NCI-H2081 (cell line): ENCODE measurements around the gene RAB40B.
A peak's percentile ranks its signal among the peaks of the same experiment; 100 is the strongest.

ENCODE experiments used
- DNase-seq, 2 experiments: peaks; one replicate each; lab custom pipeline; 2025; lab: John Stamatoyannopoulos, UW

The RAB40B gene

DNA sequence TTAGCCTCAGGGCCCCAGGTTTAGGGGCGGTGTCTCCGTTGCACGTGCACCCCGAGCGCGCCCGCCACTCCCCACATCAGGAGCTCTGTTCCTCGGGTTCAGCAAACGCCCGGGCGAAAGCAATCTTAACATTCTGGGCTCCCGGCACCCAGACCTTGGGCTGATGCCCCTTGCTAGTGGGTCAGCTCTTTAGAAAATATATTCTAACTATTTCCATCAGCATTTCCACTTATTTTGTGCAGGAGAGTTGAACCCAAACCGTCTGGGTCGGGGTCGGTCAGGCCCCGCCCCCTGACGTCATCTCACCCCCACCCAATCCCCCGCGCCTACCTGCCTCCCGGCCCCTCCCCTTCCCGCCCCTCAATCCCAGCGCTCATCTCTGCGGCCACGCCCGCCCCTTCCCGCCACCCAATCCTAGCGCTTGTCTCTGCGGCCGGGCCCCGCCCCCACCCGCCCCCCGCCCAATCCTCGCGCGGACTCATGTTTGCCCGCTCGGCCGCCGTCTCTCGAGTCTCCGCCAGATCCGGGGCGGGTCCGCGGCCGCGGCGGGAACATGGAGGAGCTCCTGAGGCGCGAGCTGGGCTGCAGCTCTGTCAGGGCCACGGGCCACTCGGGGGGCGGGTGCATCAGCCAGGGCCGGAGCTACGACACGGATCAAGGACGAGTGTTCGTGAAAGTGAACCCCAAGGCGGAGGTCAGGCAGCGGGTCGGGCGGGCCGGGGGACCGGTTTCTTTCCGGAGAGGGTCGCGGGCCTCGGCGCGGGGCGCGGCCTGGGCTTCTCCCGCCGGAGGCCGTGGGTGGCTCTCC, 17.9 kb upstream of the RAB40B start, which contains the start of gene FN3KRP:
Gene FN3KRP (plus strand): TSS at position 504 of the 808 bp plus-strand sequence. CDS start 50 bp downstream, at position 554.
- peak; percentile 96 to 98 for DNase-seq

GRCh38 chr17:82713071-82713723, 14.7 kb upstream of the RAB40B start:
- no peak for DNase-seq

GRCh38 chr17:82710499-82711232, 12.2 kb upstream of the RAB40B start:
- no peak for DNase-seq

DNA sequence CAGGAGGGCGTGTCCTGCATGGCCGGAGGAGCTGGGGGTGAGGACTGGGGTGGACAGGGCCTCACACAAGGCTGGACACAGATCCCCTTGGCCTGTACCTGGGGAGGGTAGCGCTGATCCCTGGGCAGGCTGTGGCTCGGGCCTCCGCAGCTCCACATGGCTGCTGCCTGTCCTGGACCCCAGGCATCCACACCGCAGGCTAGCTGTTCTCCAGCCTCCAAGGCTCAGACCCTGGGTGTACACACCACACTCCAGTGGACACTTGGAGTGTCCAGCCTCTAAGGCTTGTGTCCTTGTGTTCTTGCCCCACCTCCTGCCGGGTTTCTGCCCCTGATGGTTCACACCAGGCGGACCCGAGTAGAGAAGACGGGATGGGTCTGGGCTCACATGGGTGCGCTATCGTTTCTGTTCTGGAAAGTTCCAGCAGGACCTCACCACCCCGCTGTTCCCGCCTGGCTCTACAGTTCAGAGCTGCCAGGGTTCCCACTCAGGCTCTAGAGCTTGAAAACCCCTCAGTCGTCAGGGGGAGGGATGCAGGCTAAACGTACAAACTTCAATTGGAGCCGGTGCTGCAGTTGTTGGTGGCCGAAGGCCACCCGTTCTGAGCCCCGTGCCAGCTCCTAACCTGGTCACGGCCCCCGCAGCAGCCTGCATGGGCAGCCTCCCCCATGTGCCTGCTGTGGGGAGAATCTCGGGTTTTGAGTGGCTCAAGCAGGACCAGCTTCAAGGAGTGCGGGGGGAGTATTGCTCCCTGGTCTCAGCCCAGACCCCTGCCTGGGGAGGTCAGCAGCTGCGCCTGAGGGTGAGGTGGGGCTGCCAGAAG, 11.4 kb upstream of the RAB40B start:
- no peak for DNase-seq

- DNase-seq, result no peak
These were observed 10.7 kb upstream of the RAB40B start for GRCh38 chr17:82709024-82709675.

DNA sequence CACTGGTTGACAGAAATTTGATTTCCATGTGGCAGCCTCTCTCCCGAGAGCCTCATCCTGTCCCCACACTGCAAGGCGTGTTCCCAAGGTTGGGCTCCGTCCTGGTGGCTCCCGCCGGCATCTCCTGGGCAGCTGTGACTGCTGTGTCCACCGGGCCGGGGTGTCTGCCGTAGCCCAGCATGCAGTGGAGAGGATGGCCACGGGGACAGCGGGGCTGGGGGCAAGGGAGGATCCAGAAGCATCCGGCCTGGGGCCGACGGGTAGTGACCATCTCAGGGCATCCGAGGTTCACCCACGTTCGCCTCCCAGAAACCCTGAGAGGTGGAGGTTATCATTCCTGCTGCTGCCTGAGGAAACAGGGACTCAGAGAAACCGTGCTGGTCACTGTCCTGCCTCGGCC, 7.3 kb upstream of the RAB40B start:
- no peak for DNase-seq

DNA sequence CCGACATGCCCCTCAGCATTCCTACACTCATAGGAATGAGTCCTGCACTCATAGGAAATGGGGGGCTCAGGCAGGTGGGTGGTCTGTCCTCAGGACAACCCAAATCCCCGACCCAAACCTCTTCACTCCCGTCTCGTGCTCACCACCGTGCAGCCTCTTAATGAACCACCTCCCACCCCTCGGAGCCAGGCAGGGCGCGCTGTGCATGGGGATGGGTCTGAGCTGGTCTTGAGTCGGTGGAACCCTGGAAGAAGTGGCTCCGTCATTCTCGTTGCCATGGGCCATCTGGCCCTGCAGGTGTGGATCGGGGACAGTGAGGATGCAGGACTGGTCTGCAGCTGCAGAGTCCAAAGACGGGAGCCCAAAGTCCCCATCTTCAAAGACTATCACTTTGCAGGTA, 6.4 kb upstream of the RAB40B start:
- no peak for DNase-seq

GRCh38 chr17:82703935-82704865, 5.7 kb upstream of the RAB40B start:
- DNase-seq, result no peak

DNA sequence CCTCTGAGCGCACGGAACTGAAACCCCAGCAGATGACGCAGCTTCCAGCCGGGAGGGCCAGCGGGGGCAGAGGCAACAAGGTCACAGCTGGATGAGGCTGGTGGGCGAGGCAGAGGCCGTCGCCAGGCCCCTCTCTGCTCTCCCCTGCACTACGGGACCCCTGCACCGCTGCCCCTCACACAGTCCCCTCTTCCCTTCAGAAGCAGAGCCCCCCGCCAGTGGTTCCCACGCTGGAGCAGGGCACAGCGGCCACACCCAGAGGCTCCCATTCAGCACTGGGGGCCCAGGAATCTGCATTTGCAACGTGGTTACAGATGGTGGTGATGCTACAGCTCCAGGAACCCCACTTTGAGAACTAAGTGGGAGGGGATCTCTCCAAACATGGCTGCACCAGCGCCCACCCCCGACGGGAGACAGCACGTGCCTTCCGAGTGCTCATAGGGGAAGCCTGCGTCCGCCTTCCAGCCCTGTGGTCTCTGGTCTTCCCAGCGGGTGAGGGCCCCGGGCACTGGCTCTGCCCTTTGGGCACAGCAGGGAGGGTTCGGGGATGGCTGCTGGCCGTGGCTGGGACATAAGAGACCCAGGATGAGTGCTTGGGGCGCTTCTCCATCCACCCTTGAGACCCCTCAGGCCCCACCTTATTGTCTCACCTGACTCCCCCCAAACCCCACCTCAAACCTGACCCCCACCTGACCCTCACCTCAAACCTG, 4.7 kb upstream of the RAB40B start:
- DNase-seq, result no peak

- no peak for DNase-seq
These were observed 3.9 kb upstream of the RAB40B start for GRCh38 chr17:82702231-82702927.

GRCh38 chr17:82699551-82699950, 1.1 kb upstream of the RAB40B start:
- DNase-seq, result no peak

GRCh38 chr17:82698974-82699442, 510 bp upstream of the RAB40B start:
- no peak for DNase-seq

- no peak for DNase-seq
These were observed 762 bp downstream of the RAB40B start for GRCh38 chr17:82697808-82698064.

DNA sequence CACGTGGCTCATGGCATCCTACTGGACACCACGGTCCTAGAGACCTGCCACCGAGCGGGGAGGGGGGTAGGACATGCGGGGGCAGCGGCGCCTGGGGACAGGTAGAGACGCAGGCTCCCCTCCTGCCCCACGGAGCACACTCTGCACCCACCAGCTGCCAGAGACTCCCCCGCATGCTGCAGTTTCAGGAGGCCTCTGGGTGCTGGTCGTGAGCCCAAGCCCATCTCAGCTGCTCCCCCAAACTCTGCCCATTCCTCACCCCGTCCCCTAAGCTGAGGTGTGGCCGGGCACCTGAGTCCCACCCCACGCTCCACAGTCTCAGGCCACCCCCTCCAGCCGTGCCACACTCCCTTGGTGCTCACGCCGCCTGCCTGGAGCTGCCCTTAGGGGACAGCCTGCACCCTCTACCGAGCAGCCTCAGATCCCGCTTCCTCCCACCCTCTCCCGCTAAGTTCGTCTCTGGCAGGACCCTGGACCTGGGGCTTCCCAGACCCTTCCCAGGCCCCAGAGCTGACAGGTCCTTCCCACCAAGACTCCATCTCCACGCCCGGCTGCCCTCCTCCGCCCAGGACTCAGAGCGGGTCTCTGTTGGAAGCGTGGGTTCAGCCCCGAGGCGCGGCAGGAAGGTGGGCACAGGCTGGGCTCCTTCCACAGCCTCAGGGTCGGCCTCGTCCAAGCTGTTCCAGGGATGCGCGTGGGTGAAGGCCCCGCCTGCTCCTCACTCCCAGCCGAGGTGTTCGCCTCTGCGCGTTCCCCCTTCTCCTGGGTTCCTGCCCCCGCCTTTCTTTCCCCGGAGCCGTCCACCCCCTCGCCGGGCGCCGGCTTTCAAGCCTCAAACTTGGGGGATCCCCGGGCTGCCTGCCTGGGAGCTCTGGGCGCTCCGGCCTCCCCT, 1.3 kb downstream of the RAB40B start:
- no peak for DNase-seq

DNA sequence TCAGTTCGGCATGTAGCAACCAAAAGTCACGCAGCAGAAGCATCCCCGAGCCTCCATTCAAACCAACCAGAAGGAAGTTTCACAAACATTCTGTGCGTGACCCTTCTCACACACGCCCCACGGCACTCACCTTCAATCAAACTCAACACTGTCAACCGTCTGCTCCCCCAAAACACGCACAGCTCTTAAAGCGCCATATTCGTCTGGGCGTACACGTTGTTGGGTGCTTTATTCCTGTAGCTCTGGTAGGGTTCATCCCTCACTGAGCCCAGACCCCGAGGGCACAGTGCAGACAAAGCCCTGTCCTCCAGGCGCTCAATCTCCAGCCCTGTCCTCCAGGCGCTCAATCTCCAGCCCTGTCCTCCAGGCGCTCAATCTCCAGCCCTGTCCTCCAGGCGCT, 2.2 kb downstream of the RAB40B start:
- no peak for DNase-seq

DNA sequence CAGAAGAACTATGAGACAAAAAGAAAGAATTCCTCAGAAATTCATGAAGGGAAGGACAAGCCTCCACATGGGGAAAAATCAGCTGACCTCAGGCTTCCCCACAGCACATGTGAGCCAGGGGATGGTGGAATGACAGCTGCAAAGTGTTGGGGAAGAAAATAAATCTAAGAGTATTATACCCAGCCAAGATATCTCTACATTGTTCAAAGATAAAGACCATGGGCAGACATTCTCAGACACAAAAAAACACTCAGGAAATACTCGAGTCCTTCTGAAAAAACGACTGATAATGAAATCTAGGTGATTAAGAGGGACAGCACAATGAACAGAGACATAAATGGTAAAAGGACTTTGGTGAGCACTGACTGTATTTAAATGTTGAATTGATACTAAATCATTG, 3.9 kb downstream of the RAB40B start:
- DNase-seq, result no peak

DNA sequence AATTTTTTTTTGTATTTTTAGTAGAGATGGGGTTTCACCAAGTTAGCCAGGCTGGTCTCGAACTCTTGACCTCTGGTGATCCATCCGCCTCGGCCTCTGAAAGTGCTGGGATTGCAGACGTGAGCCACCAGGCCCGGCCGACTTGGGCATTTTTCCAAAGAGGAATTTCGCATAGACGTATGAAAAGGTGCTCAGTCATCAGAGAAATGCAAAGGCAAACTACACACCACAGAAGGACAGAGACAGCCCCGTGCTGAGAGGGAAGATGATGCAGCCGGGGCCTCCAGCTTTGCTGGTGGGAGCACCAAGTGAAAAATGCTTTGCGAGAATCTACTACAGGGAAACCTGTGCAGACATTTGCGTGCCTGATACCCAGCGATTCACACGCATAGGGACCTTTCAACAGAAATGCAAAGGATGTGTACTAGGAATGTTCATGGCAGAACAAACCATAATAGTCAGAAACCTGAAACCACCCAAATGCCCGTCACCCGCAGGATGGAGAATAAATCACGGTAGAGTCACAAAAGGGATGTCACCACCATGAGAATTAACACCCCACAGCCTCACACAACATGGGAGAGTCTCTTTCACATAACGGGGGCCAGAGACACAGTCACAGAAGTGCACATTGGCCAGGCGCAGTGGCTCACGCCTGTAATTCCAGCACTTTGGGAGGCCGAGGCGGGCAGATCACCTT, 5.2 kb downstream of the RAB40B start:
- DNase-seq, result no peak

GRCh38 chr17:82692268-82692667, 6.2 kb downstream of the RAB40B start:
- DNase-seq, result no peak
